Measurements from ENCODE around the gene EHD1. TPM values are rescaled to one million over a fixed set of nuclear protein-coding genes. Genes with fewer than 3 reads are reported as not detected.
A peak's percentile ranks its signal among the peaks of the same experiment; 100 is the strongest.

The EHD1 gene
- total RNA-seq, 2 donors from 2014 or later, result 18.7 to 45.2 TPM

- H3K4me3 ChIP-seq, result no peak overlapping the region
- no peaks in the 10 kb centered on the region for H3K27me3 ChIP-seq
- peaks cover 39% of the 10 kb centered on the region for H3K4me1 ChIP-seq
- TF ChIP-seq CTCF (IDR thresholded peaks at IDR 0.05), result no peak
- TF ChIP-seq POLR2A (IDR thresholded peaks at IDR 0.05), result no peak
- no peaks in the 10 kb centered on the region for H3K9me3 ChIP-seq
- DNase-seq, result no peak
- 53 to 57% methylated on average over 9 to 11 of the region's 11 CpGs for WGBS, 2 donors
- H3K36me3 ChIP-seq (replicated peaks in 1 of 2; ENCODE audit: insufficient read depth in 1 of 2, low read depth in 2 of 2), result no peaks in the 10 kb centered on the region
- no peak for ATAC-seq
- H3K27ac ChIP-seq, result peak overlapping the region in 3 of 4 donors; percentile 74 to 91 (median 90)
- intact Hi-C loops (cut with DNase I), result no loop called here
Measured at GRCh38 chr11:64876229-64876750, 2.1 kb downstream of the EHD1 start.

GRCh38 chr11:64875369-64876228 lies 2.8 kb downstream of the EHD1 start:
- Histone ChIP-seq H3K4me1 (peaks cover 46% of the 10 kb centered on the region), H3K9me3 (no peaks in the 10 kb centered on the region), H3K27ac (no peak overlapping the region), H3K4me3 (no peak overlapping the region), H3K36me3 (replicated peaks in 1 of 2; ENCODE audit: insufficient read depth in 1 of 2, low read depth in 2 of 2) (no peaks in the 10 kb centered on the region), H3K27me3 (no peaks in the 10 kb centered on the region)
- intact Hi-C loops (cut with DNase I), result no loop called here
- TF ChIP-seq POLR2A (IDR thresholded peaks at IDR 0.05), result no peak
- TF ChIP-seq CTCF (IDR thresholded peaks at IDR 0.05), result no peak
- WGBS, 2 donors, result 79 to 81% methylated on average over 17 of the region's 17 CpGs
- ATAC-seq (no peak), DNase-seq (no peak)

- no peak overlapping the region for H3K4me3 ChIP-seq
- H3K27ac ChIP-seq, result no peak overlapping the region
- H3K9me3 ChIP-seq, result no peaks in the 10 kb centered on the region
- H3K27me3 ChIP-seq, result no peaks in the 10 kb centered on the region
- TF ChIP-seq POLR2A (IDR thresholded peaks at IDR 0.05), result no peak
- no peak for ATAC-seq
- H3K36me3 ChIP-seq (replicated peaks in 1 of 2; ENCODE audit: insufficient read depth in 1 of 2, low read depth in 2 of 2), result no peaks in the 10 kb centered on the region
- WGBS, 2 donors, result 79 to 85% methylated on average over 29 of the region's 29 CpGs
- no peak for DNase-seq
- H3K4me1 ChIP-seq, result peaks cover 44% of the 10 kb centered on the region
- intact Hi-C loops (cut with DNase I), result no loop called here
Measured at GRCh38 chr11:64874308-64875240, 3.8 kb downstream of the EHD1 start.

GRCh38 chr11:64872790-64873488 lies 5.5 kb downstream of the EHD1 start:
- no peaks in the 10 kb centered on the region for H3K9me3 ChIP-seq
- TF ChIP-seq POLR2A (IDR thresholded peaks at IDR 0.05), result no peak
- TF ChIP-seq CTCF (IDR thresholded peaks at IDR 0.05), result no peak
- H3K36me3 ChIP-seq (replicated peaks in 1 of 2; ENCODE audit: insufficient read depth in 1 of 2, low read depth in 2 of 2), result no peaks in the 10 kb centered on the region
- no peaks in the 10 kb centered on the region for H3K27me3 ChIP-seq
- intact Hi-C loops (cut with DNase I), result no loop called here
- H3K4me1 ChIP-seq, result peaks cover 37% of the 10 kb centered on the region
- ATAC-seq, result no peak
- H3K4me3 ChIP-seq, result no peak overlapping the region
- DNase-seq, result no peak
- 71 to 87% methylated on average over 6 to 8 of the region's 8 CpGs for WGBS, 2 donors
- no peak overlapping the region for H3K27ac ChIP-seq

Data from body of pancreas (tissue), 4 donors.